Measurements from ENCODE around the gene HCN2. TPM values are rescaled to one million over a fixed set of nuclear protein-coding genes. Genes with fewer than 3 reads are reported as not detected.

HCN2 gene
- total and polyA plus RNA-seq, 9 of the 15 experiments (the other 6 are each of a cell fraction or from before 2014, with no cell fraction given) = 0.29 to 4.2 (median 0.82) TPM; not detected in 2

GRCh38 chr19:597406-598315 lies 8.0 kb downstream of the HCN2 start:
- DNase-seq (ENCODE audit: extremely low read depth in 1 of 4, low spot score in 3 of 4) (peak in 1 of 4 experiments; percentile 47), FAIRE-seq (peak; percentile 98), ATAC-seq (no peak)
- H3K4me1 ChIP-seq (replicated peaks in 1 of 2; ENCODE audit: control insufficient read depth in 2 of 2, insufficient read depth in 2 of 2, low read length in 2 of 2) = peaks cover 3 to 48% of the 10 kb centered on the region in 2 experiments; a peak in 3 of 5 replicates
- BruUV-seq (replicated peaks) = no TSS peak
- no peak overlapping the region for H3K9ac ChIP-seq (ENCODE audit: insufficient read depth in 1 of 2, low read depth in 2 of 2, low read length in 2 of 2)
- in situ Hi-C loops (cut with MboI) (no loop called here), intact Hi-C loops (cut with micrococcal nuclease) (no loop called here)
- H2AFZ ChIP-seq (ENCODE audit: low read depth, low read length) = no peak overlapping the region
- no peaks in the 10 kb centered on the region for H3K9me1 ChIP-seq (ENCODE audit: control insufficient read depth, insufficient read depth, low read length)
- H3K27me3 ChIP-seq (ENCODE audit: control insufficient read depth in 2 of 2, insufficient read depth in 2 of 2, low read length in 2 of 2) = peaks cover 12 to 26% of the 10 kb centered on the region in 2 experiments; a peak in 4 of 5 replicates
- H3K9me3 ChIP-seq (replicated peaks; ENCODE audit: control insufficient read depth, insufficient read depth, low read depth, low read length) = 0 out of 2 replicates have a peak, but pooled peaks cover 2% of the 10 kb centered on the region
- H3K27ac ChIP-seq (ENCODE audit: extremely low read depth, low read depth, low read length) = no peak overlapping the region
- H3K4me2 ChIP-seq (ENCODE audit: insufficient read depth, low read length) = no peak overlapping the region
- H3K36me3 ChIP-seq (ENCODE audit: control insufficient read depth, insufficient read depth, low read length) = no peaks in the 10 kb centered on the region
- no peak overlapping the region for H3K4me3 ChIP-seq
- WGBS (ENCODE audit: insufficient coverage, low coverage, missing lambda C conversion rate) = 25% methylated on average over 16 of the region's 18 CpGs
- ChIA-PET CTCF (ENCODE audit: low intra/inter-chr PET ratio) (no interaction called here), POLR2A (interaction anchor here (0.6 kb wide), 1 partner anchor 74 kb away, joined by 4 read pairs; no protein-coding TSS in a partner anchor)
- peaks cover 13% of the 10 kb centered on the region; the same call in 1 of the 2 replicates for H4K20me1 ChIP-seq (replicated peaks; ENCODE audit: control insufficient read depth, insufficient read depth, low read length)
- no peaks in the 10 kb centered on the region for H3K79me2 ChIP-seq (ENCODE audit: control insufficient read depth, insufficient read depth, low read length)
- TF ChIP-seq HCFC1 (IDR thresholded peaks at IDR 0.05; ENCODE audit: low read depth, low read length) = peak; percentile 46; the same call in 1 of the 2 replicates
- 0 out of 2 replicates have a peak, but pooled peaks have one; percentile 24 for TF ChIP-seq ZBTB1 (CRISPR knock-in tag; IDR thresholded peaks at IDR 0.05; ENCODE audit: borderline replicate concordance, low read depth)
- TF ChIP-seq GATAD2B (IDR thresholded peaks at IDR 0.05; ENCODE audit: borderline replicate concordance) = no peak
- peak; percentile 37 to 84; a peak in 2 of 4 replicates for TF ChIP-seq ARNT (IDR thresholded peaks at IDR 0.05)
- 0 out of 2 replicates have a peak, but pooled peaks have one; percentile 20 for TF ChIP-seq RB1 (IDR thresholded peaks at IDR 0.05; ENCODE audit: low read depth)
- TF ChIP-seq NFIC (IDR thresholded peaks at IDR 0.05) = peak; percentile 48
- TF ChIP-seq PYGO2 (tag; IDR thresholded peaks at IDR 0.05) = 0 out of 2 replicates have a peak, but pooled peaks have one; percentile 40
- peak; percentile 46; the same call in 1 of the 2 replicates for TF ChIP-seq NCOR1 (IDR thresholded peaks at IDR 0.05)
- TF ChIP-seq FIP1L1 (IDR thresholded peaks at IDR 0.05; ENCODE audit: low read depth, low read length, poor library complexity, severe bottlenecking) = no peak
- 0 out of 4 replicates have a peak, but pooled peaks of 1 of the 2 experiments have one; percentile 63 for TF ChIP-seq SIN3A (IDR thresholded peaks at IDR 0.05; ENCODE audit: borderline replicate concordance in 2 of 2, control insufficient read depth in 1 of 2, low read depth in 2 of 2, low read length in 2 of 2)
- no peak for TF ChIP-seq HNRNPUL1 (IDR thresholded peaks at IDR 0.05; ENCODE audit: low read length)
- TF ChIP-seq SMARCE1 (IDR thresholded peaks at IDR 0.05) = no peak
- TF ChIP-seq PTBP1 (IDR thresholded peaks at IDR 0.05; ENCODE audit: low read depth, low read length) = peak; percentile 100
- peak; percentile 81 for TF ChIP-seq ZBTB7A (IDR thresholded peaks at IDR 0.05; ENCODE audit: borderline replicate concordance, control insufficient read depth, low read depth, low read length)
- TF ChIP-seq PHF21A (IDR thresholded peaks at IDR 0.05; ENCODE audit: borderline replicate concordance, low read depth) = peak; percentile 100
- TF ChIP-seq CXXC5 (CRISPR knock-in tag; IDR thresholded peaks at IDR 0.05) = peak; percentile 55
- TF ChIP-seq HDAC6 (IDR thresholded peaks at IDR 0.05; ENCODE audit: low read depth, low read length) = no peak
- 0 out of 2 replicates have a peak, but pooled peaks have one; percentile 26 for TF ChIP-seq ZNF143 (CRISPR knock-in tag; IDR thresholded peaks at IDR 0.05)
- TF ChIP-seq BMI1 (IDR thresholded peaks at IDR 0.05; ENCODE audit: low read length) = 0 out of 2 replicates have a peak, but pooled peaks have one; percentile 15
- TF ChIP-seq CREB1 (IDR thresholded peaks at IDR 0.05) = no peak
- peak; percentile 51; the same call in 1 of the 2 replicates for TF ChIP-seq CREB1 (CRISPR knock-in tag; IDR thresholded peaks at IDR 0.05)
- no peak for TF ChIP-seq SETDB1 (IDR thresholded peaks at IDR 0.05; ENCODE audit: low read length)
- peak; percentile 85 for TF ChIP-seq MTA1 (IDR thresholded peaks at IDR 0.05; ENCODE audit: borderline replicate concordance)
- 0 out of 2 replicates have a peak, but pooled peaks have one; percentile 20 for TF ChIP-seq MYC (IDR thresholded peaks at IDR 0.05; ENCODE audit: low read depth, low read length)
- TF ChIP-seq MYC (CRISPR knock-in tag; IDR thresholded peaks at IDR 0.05; ENCODE audit: borderline replicate concordance, low read depth) = no peak
